GM19467 (cell line): Measurements from ENCODE around the gene ZNRD2.
"Not testable (repeated sequence)": the region's sequence is repeated elsewhere in the genome, so short reads cannot be mapped to it uniquely, and the experiment has no call there.

Experiments used
- ATAC-seq: cut with Tn5 transposase; IDR thresholded peaks from one replicate; pipeline ENCODE4 v1.9.1; 2021; ENCODE audit warnings: mild to moderate bottlenecking, moderate library complexity; ENCODE audit not compliant: unreplicated experiment

The ZNRD2 gene

GRCh38 chr11:65569973-65570918, at the start of gene ZNRD2:
Gene ZNRD2, plus strand, starts transcription at chr11:65570477. Its CDS starts 15 bp downstream, at chr11:65570492.
- ATAC-seq = peak; percentile 55

- not testable (repeated sequence) for ATAC-seq
Measured at GRCh38 chr11:65521777-65522521, 48.3 kb upstream of the ZNRD2 start.

GRCh38 chr11:65522718-65523630, 47.3 kb upstream of the ZNRD2 start:
- not testable (repeated sequence) for ATAC-seq

GRCh38 chr11:65523631-65523968, 46.7 kb upstream of the ZNRD2 start:
- not testable (repeated sequence) for ATAC-seq

GRCh38 chr11:65524014-65524740, 46.1 kb upstream of the ZNRD2 start:
- ATAC-seq = no peak

- peak; percentile 56 for ATAC-seq
Measured at GRCh38 chr11:65524741-65525545, 45.3 kb upstream of the ZNRD2 start, which contains the start of gene SCYL1. Gene SCYL1, plus strand, starts transcription at chr11:65525083. Its CDS starts 71 bp downstream, at chr11:65525154.

GRCh38 chr11:65525546-65526480, 44.5 kb upstream of the ZNRD2 start:
- ATAC-seq = no peak

GRCh38 chr11:65526744-65527143, 43.5 kb upstream of the ZNRD2 start:
- no peak for ATAC-seq

- no peak for ATAC-seq
Measured at GRCh38 chr11:65528819-65529350, 41.4 kb upstream of the ZNRD2 start.

GRCh38 chr11:65529475-65530156, 40.7 kb upstream of the ZNRD2 start:
- no peak for ATAC-seq

- no peak for ATAC-seq
Measured at GRCh38 chr11:65530157-65530496, 40.1 kb upstream of the ZNRD2 start.

GRCh38 chr11:65532388-65533064, 37.8 kb upstream of the ZNRD2 start:
- ATAC-seq = no peak

GRCh38 chr11:65535102-65535501, 35.2 kb upstream of the ZNRD2 start:
- no peak for ATAC-seq

GRCh38 chr11:65536412-65537295, 33.6 kb upstream of the ZNRD2 start:
- ATAC-seq = no peak

- ATAC-seq = no peak
Measured at GRCh38 chr11:65537296-65537597, 33.0 kb upstream of the ZNRD2 start.

- no peak for ATAC-seq
Measured at GRCh38 chr11:65537620-65538231, 32.6 kb upstream of the ZNRD2 start.
